Chondrocyte (in vitro differentiated cells): ENCODE data around the gene SLC18B1. TPM values are rescaled to one million over a fixed set of nuclear protein-coding genes. Genes with fewer than 3 reads are reported as not detected.

ENCODE experiments used
- DNase-seq: peaks from one replicate; pipeline ENCODE4 v3.0.0; 2021; ENCODE audit warnings: mixed read lengths, low spot score
- H3K27ac Mint-ChIP-seq: one replicate; pipeline ENCODE4 v1.8.0; 2021; ENCODE audit warnings: mild to moderate bottlenecking, moderate library complexity, mixed read lengths; ENCODE audit not compliant: unreplicated experiment
- H3K27me3 Mint-ChIP-seq: 2 replicates; pipeline ENCODE4 v1.8.0; 2021; ENCODE audit warnings: low read depth, mixed read lengths
- H3K36me3 Mint-ChIP-seq: 2 replicates; pipeline ENCODE4 v1.8.0; 2021; ENCODE audit warnings: low read depth, mixed read lengths
- H3K4me1 Mint-ChIP-seq: 2 replicates; pipeline ENCODE4 v1.8.0; 2021; ENCODE audit warnings: low read depth, mild to moderate bottlenecking, mixed read lengths
- H3K4me3 Mint-ChIP-seq: one replicate; pipeline ENCODE4 v1.8.0; 2021; ENCODE audit warnings: mild to moderate bottlenecking, moderate library complexity, mixed read lengths; ENCODE audit not compliant: unreplicated experiment
- H3K9me3 Mint-ChIP-seq: 2 replicates; pipeline ENCODE4 v1.8.0; 2021; ENCODE audit warnings: low read depth, mixed read lengths
- CTCF ChIP-seq: fragments of 200-600 bp; sonication (generic); IDR thresholded peaks from 2 replicates; pipeline ENCODE4 v1.5.0; 2021; ENCODE audit warnings: antibody characterized with exemption, mild to moderate bottlenecking, moderate library complexity
- total RNA-seq: library from RNA; stranded (reverse); gene quantifications from 3 replicates; pipeline ENCODE4 v1.2.1, GENCODE V29; 2021

The SLC18B1 gene
- total RNA-seq, 1 donor from 2014 or later, result 2.4 TPM

- Mint-ChIP-seq H3K4me1 (peaks cover 66% of the 10 kb centered on the region), H3K27ac (peak overlapping the region; percentile 96), H3K9me3 (no peaks in the 10 kb centered on the region), H3K27me3 (no peaks in the 10 kb centered on the region), H3K36me3 (peaks cover 47% of the 10 kb centered on the region), H3K4me3 (peak overlapping the region; percentile 96)
- no peak for DNase-seq
- TF ChIP-seq CTCF, result peak; percentile 28
Observed at GRCh38 chr6:132816660-132817059, 18.2 kb upstream of the SLC18B1 start.

- TF ChIP-seq CTCF, result no peak
- peaks cover 2% of the 10 kb centered on the region for H3K27me3 Mint-ChIP-seq
- peak overlapping the region; percentile 96 for H3K27ac Mint-ChIP-seq
- H3K36me3 Mint-ChIP-seq, result peaks cover 47% of the 10 kb centered on the region
- H3K4me3 Mint-ChIP-seq, result peak overlapping the region; percentile 96
- peaks cover 59% of the 10 kb centered on the region for H3K4me1 Mint-ChIP-seq
- no peaks in the 10 kb centered on the region for H3K9me3 Mint-ChIP-seq
- DNase-seq, result no peak
Observed at GRCh38 chr6:132814716-132815570, 16.5 kb upstream of the SLC18B1 start.

GRCh38 chr6:132813173-132813856 lies 14.9 kb upstream of the SLC18B1 start:
- peaks cover 36% of the 10 kb centered on the region for H3K36me3 Mint-ChIP-seq
- DNase-seq, result no peak
- H3K4me3 Mint-ChIP-seq, result peak overlapping the region; percentile 96
- no peaks in the 10 kb centered on the region for H3K9me3 Mint-ChIP-seq
- H3K27me3 Mint-ChIP-seq, result peaks cover 10% of the 10 kb centered on the region
- H3K27ac Mint-ChIP-seq, result peak overlapping the region; percentile 96
- peaks cover 43% of the 10 kb centered on the region for H3K4me1 Mint-ChIP-seq
- no peak for TF ChIP-seq CTCF

GRCh38 chr6:132812756-132813172 lies 14.3 kb upstream of the SLC18B1 start:
- Mint-ChIP-seq H3K4me1 (peaks cover 40% of the 10 kb centered on the region), H3K27me3 (peaks cover 10% of the 10 kb centered on the region), H3K4me3 (peak overlapping the region; percentile 96), H3K27ac (peak overlapping the region; percentile 96), H3K36me3 (peaks cover 30% of the 10 kb centered on the region), H3K9me3 (no peaks in the 10 kb centered on the region)
- no peak for DNase-seq
- no peak for TF ChIP-seq CTCF

GRCh38 chr6:132812255-132812732 lies 13.9 kb upstream of the SLC18B1 start:
- Mint-ChIP-seq H3K27ac (peak overlapping the region; percentile 96), H3K4me3 (peak overlapping the region; percentile 96), H3K4me1 (peaks cover 35% of the 10 kb centered on the region), H3K27me3 (peaks cover 10% of the 10 kb centered on the region), H3K9me3 (no peaks in the 10 kb centered on the region), H3K36me3 (peaks cover 25% of the 10 kb centered on the region)
- DNase-seq, result no peak
- TF ChIP-seq CTCF, result no peak
